ENCODE results near the gene NUP210L. TPM values are rescaled to one million over a fixed set of nuclear protein-coding genes. Genes with fewer than 3 reads are reported as not detected.

Gene NUP210L
- polyA plus RNA-seq, 3 donors, result 0.03 TPM; not detected in 2

- Histone ChIP-seq H3K4me2 (replicated peaks; ENCODE audit: extremely low read depth, low read length, poor library complexity, severe bottlenecking) (peak overlapping the region; percentile 6), H3K4me3 (replicated peaks in 1 of 3; ENCODE audit: low read depth in 2 of 3, low read length in 3 of 3) (peak overlapping the region in 1 of 3 experiments; percentile 6), H2AFZ (ENCODE audit: insufficient read depth, low read depth, low read length, poor library complexity, severe bottlenecking) (no peak overlapping the region), H3K79me2 (ENCODE audit: insufficient read depth, low read length) (no peaks in the 10 kb centered on the region), H3K4me1 (ENCODE audit: control insufficient read depth in 1 of 2, insufficient read depth in 2 of 2, low read length in 2 of 2) (peaks cover 26 to 35% of the 10 kb centered on the region in 2 donors), H3K27me3 (ENCODE audit: control insufficient read depth in 2 of 2, insufficient read depth in 2 of 2, low read length in 2 of 2) (no peaks in the 10 kb centered on the region), H4K20me1 (ENCODE audit: insufficient read depth, low read length) (no peaks in the 10 kb centered on the region), H3K9ac (ENCODE audit: insufficient read depth, low read length, poor library complexity, severe bottlenecking) (no peak overlapping the region), H3K9me3 (replicated peaks in 1 of 2; ENCODE audit: control insufficient read depth in 1 of 2, insufficient read depth in 1 of 2, low read length in 2 of 2) (no peaks in the 10 kb centered on the region), H3K27ac (ENCODE audit: low read depth in 1 of 2, low read length in 2 of 2) (no peak overlapping the region), H3K36me3 (replicated peaks in 1 of 2; ENCODE audit: control insufficient read depth in 1 of 2, insufficient read depth in 2 of 2, low read length in 2 of 2) (no peaks in the 10 kb centered on the region)
- no peaks in the 10 kb centered on the region for H3K9me3 Mint-ChIP-seq
- no peaks in the 10 kb centered on the region for H3K36me3 Mint-ChIP-seq
- WGBS (ENCODE audit: insufficient coverage), result no CpG with 5 or more reads among the region's 3 CpGs
- DNase-seq, result no peak
- no peak overlapping the region for H3K4me3 Mint-ChIP-seq
- H3K4me1 Mint-ChIP-seq, result peaks cover 42% of the 10 kb centered on the region
- TF ChIP-seq, protein P1, sequence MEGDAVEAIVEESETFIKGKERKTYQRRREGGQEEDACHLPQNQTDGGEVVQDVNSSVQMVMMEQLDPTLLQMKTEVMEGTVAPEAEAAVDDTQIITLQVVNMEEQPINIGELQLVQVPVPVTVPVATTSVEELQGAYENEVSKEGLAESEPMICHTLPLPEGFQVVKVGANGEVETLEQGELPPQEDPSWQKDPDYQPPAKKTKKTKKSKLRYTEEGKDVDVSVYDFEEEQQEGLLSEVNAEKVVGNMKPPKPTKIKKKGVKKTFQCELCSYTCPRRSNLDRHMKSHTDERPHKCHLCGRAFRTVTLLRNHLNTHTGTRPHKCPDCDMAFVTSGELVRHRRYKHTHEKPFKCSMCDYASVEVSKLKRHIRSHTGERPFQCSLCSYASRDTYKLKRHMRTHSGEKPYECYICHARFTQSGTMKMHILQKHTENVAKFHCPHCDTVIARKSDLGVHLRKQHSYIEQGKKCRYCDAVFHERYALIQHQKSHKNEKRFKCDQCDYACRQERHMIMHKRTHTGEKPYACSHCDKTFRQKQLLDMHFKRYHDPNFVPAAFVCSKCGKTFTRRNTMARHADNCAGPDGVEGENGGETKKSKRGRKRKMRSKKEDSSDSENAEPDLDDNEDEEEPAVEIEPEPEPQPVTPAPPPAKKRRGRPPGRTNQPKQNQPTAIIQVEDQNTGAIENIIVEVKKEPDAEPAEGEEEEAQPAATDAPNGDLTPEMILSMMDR (IDR thresholded peaks at IDR 0.05), result no peak
- intact Hi-C loops (cut with micrococcal nuclease), result no loop called here
- H3K27me3 Mint-ChIP-seq (ENCODE audit: low read depth in 3 of 3), result peaks cover 0 to 2% (median 2%) of the 10 kb centered on the region in 3 donors
- peak overlapping the region in 6 of 7 donors; percentile 11 to 75 (median 38) for H3K27ac Mint-ChIP-seq
These were observed 37.6 kb upstream of the NUP210L start for GRCh38 chr1:154192476-154192875.

DNA sequence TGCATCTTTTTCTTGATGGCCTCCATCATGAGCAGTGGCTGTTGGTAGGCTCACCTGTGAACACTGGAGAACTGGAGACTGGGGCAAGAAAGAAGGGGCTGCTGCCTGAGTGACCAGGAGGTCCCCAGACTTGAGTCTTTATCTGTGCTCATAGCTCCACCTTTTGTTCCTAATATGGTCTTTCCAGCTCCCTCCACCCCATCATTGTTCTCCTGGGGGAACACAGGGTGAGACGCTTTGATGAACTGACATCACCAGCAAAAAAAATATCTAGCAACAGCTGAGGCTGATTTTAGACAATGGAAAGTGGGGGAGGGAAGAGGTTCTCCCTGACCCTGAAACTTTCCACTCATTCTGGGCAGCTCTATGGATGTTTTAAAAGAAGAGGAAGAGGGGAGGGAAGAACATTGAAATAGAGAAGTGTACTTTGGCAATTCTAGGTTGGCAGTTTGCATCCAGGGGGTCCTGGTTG is 37.2 kb upstream of the NUP210L start, which contains the start of gene TPM3:
Gene TPM3 (minus strand): TSS at position 111 of the 472 bp plus-strand sequence. CDS start 82 bp downstream, at position 29.
- intact Hi-C loops (cut with micrococcal nuclease), result no loop called here

More for the DNA sequence above, 37.2 kb upstream of the NUP210L start, which contains the start of gene TPM3:
- H3K36me3 ChIP-seq (replicated peaks in 1 of 2; ENCODE audit: control insufficient read depth in 1 of 2, insufficient read depth in 2 of 2, low read length in 2 of 2), result no peaks in the 10 kb centered on the region
- H3K4me1 ChIP-seq (ENCODE audit: control insufficient read depth in 1 of 2, insufficient read depth in 2 of 2, low read length in 2 of 2), result peaks cover 26 to 35% of the 10 kb centered on the region in 2 donors
- no peaks in the 10 kb centered on the region for H3K9me3 ChIP-seq (replicated peaks in 1 of 2; ENCODE audit: control insufficient read depth in 1 of 2, insufficient read depth in 1 of 2, low read length in 2 of 2)
- no peaks in the 10 kb centered on the region for H3K27me3 ChIP-seq (ENCODE audit: control insufficient read depth in 2 of 2, insufficient read depth in 2 of 2, low read length in 2 of 2)
- peak within 1 kb of the TSS in 1 of 2 donors; percentile 8 for H3K4me3 Mint-ChIP-seq
- DNase-seq, result peak in 2 of 3 donors; percentile 26 to 45
- no peak within 1 kb of the TSS for H3K27ac ChIP-seq (ENCODE audit: low read depth in 1 of 2, low read length in 2 of 2)
- peak within 1 kb of the TSS; percentile 31 to 75 (median 51) for H3K27ac Mint-ChIP-seq
- H3K36me3 Mint-ChIP-seq, result no peaks in the 10 kb centered on the region
- H2AFZ ChIP-seq (ENCODE audit: insufficient read depth, low read depth, low read length, poor library complexity, severe bottlenecking), result no peak within 1 kb of the TSS
- WGBS (ENCODE audit: insufficient coverage), result no CpG with 5 or more reads among the region's 1 CpG
- H3K4me2 ChIP-seq (replicated peaks; ENCODE audit: extremely low read depth, low read length, poor library complexity, severe bottlenecking), result peak within 1 kb of the TSS; percentile 6
- H3K4me3 ChIP-seq (replicated peaks in 1 of 3; ENCODE audit: low read depth in 2 of 3, low read length in 3 of 3), result peak within 1 kb of the TSS in 1 of 3 experiments; percentile 6
- no peaks in the 10 kb centered on the region for H3K9me3 Mint-ChIP-seq
- no peaks in the 10 kb centered on the region for H4K20me1 ChIP-seq (ENCODE audit: insufficient read depth, low read length)
- peaks cover 0 to 3% (median 2%) of the 10 kb centered on the region in 3 donors for H3K27me3 Mint-ChIP-seq (ENCODE audit: low read depth in 3 of 3)
- TF ChIP-seq, protein P1 (IDR thresholded peaks at IDR 0.05), result no peak
- H3K79me2 ChIP-seq (ENCODE audit: insufficient read depth, low read length), result no peaks in the 10 kb centered on the region
- H3K9ac ChIP-seq (ENCODE audit: insufficient read depth, low read length, poor library complexity, severe bottlenecking), result peak within 1 kb of the TSS; percentile 9
- peaks cover 42% of the 10 kb centered on the region for H3K4me1 Mint-ChIP-seq

All from CD14-positive monocyte (primary cell).